GM15510 (cell line): ENCODE data around the gene AKAP12.

ENCODE experiments used
- POLR2A ChIP-seq: IDR thresholded peaks from 3 replicates; pipeline ENCODE4 v1.6.1; 2011; ENCODE audit warnings: borderline replicate concordance; ENCODE audit not compliant: insufficient read length; ENCODE audit errors: extremely low read depth

Gene AKAP12

DNA sequence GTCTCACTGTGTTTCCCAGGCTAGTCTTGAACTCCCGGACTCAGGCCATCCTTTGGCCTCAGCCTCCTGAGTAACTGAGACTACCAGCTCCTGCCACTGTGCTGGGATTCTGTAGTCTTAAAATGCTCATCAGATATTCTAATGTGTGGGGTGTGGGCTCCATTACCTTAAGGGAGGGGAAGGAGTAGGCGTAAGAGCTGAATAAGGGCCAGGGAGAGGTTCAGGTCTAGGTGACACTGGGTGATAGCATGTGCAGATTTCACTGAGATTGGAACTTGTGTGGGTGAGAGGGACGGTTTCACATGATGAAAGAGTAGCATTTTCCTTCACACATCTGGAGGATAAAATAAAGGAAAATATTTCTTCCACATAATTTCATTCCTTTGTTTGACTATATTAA is 8.5 kb downstream of the AKAP12 start:
- TF ChIP-seq POLR2A, result no peak

DNA sequence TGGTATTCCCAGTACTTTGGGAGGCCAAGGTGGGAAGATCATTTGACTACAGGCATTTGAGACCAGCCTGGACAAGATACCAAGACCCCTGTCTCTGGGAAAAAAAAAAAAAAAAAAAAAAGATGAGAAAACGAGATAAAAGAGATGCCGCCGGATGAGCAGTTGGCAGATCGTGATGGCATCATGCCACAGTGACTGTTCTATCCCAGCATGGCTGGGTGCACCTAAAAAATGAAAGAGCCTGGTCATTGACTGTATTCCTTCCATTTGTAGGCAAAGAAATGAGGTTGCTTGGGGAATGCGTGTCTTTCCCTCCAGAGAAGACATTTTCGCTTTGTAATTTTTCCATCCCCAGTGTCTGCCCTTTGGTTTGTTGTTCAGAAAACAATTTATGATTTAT is 12.9 kb downstream of the AKAP12 start:
- TF ChIP-seq POLR2A, result no peak

DNA sequence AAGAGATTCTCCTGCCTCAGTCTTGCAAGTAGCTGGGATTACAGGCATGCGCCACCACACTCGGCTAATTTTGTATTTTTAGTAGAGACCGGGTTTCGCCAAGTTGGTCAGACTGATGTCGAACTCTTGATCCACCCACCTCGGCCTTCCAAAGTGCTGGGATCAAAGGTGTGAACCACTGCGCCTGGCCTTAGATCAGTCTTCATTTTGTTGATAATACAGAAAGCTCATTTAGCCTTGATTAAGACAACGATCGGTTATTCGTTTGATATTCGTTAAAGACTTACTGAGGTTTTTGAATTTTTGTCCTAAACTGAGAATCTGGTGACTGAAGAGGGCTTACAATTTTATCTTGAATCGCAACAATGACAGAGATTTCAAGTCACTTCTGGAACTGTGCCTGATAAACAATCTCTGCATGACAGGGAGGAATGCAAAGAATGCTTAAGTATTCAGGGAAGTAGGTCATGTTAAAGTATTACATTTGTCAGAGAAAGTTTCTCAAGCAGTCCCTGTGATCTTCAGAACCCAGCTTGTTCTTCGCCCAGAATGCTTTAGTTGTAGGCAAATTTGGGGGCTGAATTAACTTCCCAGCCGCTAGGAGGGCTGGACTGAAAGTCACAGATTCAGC is 14.8 kb downstream of the AKAP12 start:
- TF ChIP-seq POLR2A, result no peak

DNA sequence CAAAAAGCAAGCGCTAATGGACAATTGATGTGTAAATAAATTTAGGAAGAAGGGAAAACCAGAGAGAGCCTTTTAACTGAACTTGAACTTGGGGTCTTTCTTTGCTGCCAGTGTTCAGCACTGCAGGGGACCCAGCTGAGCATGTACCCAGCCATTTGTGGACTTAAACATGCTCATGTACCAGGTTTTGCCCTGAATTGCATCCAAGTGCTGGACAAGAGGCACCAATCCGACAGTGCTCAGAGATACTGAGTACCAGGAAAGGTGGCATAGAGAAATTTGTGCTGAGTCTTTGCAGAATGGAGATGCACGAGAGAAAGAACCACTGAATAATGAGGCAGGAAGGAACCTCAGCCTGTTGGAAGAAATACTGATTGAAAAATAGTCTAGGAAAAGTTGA is 16.0 kb downstream of the AKAP12 start:
- no peak for TF ChIP-seq POLR2A

DNA sequence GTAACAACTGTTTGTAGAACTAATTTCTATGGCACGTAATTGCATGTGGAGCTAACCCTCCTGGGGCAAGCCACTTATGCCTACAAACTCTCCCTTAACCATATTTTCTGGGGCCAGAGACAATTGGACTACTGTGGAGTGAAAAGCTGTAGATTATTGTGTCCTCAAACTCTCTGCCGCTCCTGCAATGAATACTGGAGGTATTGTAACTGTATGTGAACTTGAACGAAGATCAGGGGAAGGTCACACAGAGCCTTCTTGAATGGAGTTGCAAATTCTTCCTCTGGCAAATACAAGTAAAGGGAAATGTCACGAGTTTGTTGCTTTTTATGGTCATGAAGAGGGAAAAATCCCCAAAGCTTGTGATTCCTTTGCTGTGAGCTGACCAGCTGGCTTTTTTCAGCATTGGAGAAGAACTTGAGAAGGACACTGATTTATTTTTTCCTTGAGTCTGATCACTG is 18.2 kb downstream of the AKAP12 start:
- no peak for TF ChIP-seq POLR2A

DNA sequence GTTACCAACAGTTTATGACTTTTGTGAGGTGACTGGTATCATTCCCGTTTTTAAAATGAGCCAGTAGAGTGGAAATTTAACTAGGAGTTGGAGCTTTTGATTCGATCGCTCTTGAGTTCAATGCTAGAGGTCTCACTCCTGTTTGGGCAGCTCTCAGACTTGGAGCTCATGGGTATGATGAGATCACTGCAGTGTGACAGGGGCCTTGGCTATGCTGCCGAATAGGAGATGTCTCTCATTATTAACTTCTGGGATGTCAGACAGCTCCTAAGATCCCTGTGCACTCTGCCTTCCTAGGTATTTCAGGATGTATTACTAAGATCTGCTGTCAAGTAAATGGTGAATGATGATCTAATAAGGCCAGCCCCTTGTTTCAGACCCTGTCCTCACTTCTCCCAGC is 20.4 kb downstream of the AKAP12 start:
- TF ChIP-seq POLR2A, result no peak

DNA sequence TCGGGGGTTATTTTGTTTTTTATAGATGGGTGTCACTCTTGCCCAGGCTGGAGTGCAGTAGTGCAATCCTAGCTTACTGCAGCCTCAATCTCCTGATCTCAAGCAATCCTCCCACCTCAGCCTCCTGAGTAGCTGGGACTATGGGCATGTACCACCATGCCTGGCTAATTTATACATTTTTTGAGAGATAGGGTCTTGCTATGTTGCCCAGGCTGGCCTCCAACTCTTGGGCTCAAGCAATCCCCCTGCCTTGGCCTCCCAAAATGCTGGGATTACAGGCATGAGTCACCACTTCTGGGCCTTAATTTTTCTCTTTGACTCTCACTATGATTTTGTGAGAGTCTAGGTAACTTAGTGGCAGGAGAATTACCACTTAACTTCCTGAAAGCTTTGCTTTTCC is 23.3 kb downstream of the AKAP12 start:
- no peak for TF ChIP-seq POLR2A

DNA sequence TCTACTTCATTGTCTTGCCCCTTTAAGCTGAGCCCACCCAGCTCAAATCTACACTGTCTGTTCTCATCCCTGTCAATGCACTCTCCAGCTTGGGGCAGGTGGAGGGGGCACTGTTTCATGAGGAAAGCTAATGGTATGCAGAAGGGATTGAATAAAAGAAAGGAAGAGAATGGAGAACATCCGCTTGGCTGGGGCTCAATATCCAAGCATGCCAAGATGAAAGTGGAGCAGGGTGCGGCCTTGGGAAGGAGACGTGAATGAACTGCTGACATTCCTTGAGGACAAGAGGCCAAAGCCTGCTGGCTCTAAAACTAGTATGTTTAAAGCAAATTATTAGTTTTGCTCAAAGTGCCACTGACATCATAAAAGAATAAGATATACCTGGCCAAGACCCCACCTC is 24.2 kb downstream of the AKAP12 start:
- no peak for TF ChIP-seq POLR2A

DNA sequence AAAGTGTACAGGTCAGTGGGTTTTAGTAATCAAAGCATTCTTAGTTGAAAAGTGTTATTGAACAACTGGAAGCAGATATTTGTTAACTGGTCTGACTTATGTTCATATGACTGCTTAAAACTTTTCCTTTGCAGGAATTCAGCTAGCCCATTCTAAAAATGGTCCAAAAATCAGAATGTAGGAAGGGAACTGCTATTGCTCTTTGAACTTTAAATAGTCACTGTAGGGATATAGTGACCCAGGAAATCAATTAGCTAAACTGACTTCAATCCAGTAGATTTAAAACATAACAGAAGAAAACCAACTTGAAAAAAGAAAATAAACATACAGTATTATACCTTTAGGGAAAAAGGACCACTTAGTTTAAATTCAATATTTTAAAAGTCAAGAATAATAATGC is 25.5 kb downstream of the AKAP12 start:
- no peak for TF ChIP-seq POLR2A

DNA sequence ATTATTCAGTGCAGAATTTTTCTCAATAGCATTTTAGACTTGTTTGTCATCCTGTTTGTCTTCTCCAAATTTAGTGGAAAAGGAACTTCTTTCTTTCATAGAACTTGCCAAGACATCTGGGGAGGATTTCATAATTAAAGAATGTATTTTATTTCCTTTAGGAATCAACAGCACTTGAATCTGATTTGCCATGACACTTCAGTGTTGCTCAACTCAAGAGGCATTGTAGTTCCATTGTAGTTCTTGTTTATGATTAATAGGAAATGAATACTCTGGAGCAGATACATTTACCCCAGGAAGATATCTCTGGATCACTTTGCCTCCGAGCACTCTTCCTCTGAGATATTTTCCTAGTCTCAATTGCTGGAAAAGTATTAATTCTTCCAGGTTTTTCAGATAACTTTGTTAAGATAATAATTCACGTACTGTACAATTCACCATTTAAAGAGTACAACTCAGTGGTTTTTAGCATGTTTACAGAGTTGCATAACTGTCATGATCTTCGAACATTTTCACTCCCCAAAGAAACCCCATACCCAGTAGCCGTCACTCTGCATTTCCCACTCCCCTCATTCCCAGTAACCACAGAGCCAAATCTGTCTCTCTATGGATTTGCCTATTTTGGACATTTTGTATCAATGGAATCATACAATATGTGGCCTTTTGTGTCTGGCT is 29.7 kb downstream of the AKAP12 start:
- TF ChIP-seq POLR2A, result no peak

DNA sequence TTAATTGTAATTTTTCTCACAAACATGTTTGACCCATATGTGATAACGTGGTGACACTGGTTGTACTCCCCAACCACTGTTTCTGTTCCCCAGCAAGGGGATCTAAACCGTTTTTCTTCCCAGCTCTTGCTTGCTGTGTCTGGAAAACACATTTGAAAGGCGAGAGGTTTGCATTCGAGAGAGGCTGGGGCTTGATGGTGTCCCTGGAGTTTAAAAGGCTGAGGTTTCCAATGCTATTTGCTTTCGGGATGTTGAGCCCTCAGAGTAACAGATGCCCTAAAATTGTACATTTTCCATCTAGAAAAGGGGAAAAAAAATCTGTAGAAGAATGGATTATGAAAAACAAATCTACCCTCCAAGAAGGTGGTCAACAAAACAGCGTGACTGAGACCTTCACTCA is 35.4 kb downstream of the AKAP12 start:
- TF ChIP-seq POLR2A, result no peak

DNA sequence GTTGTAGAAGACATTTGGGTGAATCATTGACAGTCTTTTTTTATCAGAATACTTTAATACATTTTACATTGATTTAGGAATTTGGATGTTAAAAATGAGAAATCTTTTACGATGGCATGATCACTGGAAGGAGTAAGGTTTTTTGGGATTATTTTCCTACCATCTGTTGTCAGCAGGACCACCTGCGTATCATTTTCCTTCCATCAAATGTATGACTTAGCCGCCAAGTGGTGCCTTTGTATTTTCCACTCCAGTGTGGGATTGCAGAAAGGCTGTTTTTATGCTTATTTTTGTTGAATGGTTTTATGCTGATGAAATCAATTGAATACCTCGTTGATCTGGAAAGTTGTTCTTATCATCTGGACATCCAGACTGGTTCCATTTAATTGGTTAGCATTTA is 35.8 kb downstream of the AKAP12 start:
- no peak for TF ChIP-seq POLR2A

DNA sequence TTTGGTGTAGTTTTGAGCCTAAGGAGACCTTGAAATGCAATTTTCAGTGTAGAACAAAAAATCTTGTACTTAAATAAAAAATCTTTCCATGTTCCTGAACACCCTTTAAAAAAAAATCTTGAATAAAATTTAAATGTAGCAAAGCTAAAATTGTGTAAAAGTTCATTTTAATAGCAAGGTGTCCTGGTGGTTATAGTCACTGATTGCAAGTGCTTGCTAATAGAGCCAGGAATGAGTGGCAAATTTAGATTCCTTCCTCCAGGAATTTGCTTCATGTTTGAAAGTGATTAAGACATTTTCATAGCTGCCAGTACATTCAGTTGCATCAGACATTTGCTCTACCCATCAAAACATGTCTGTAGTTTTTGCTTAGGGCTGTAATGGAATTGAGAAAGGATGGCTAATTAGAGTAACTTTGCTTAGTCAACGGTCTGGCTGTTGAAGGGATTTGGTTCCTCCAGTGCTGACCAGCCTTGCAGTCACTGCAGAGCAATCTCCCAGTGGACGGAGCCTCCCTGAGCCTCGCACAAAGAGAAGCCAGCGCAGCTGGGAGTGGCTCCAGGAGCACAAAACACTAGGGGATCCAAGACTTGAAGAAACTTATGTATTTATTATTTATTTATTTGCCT is 36.5 kb downstream of the AKAP12 start:
- TF ChIP-seq POLR2A, result no peak

DNA sequence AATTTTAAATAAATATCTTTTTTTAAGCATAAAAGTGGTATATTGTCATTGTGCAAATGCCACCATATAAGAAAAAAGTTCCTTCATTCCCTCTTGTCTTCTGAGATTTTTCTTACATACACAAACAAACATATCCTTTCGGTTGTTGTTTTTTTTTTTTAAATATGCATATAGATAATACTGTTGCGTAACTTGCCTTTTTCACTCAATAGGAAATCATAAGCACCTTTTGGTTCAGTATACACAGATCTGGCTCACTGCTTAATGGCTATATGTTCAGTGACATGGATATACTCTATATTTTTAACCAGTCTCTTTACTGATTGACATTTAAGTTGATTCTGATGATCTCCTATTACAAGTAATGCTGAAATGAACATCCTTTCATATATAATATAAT is 40.1 kb downstream of the AKAP12 start:
- TF ChIP-seq POLR2A, result no peak

DNA sequence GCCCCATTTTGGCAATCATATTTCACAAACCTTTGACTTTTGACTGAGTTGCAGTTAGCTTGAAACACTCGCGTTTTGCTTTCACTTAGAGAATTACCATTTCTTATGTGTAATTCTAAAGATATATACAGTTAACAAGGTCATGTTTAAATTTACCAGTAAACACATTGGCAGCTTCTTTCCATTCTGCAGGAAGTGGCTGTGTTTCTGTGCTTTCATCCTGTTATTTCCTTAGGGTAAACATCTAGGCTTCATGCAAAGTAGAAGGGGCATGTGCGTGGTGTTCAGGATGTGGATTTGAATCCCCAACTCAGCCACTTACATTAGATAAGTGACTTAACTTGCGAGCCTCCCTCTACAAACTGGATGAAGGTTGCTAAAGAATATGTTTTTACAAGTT is 41.1 kb downstream of the AKAP12 start:
- no peak for TF ChIP-seq POLR2A

DNA sequence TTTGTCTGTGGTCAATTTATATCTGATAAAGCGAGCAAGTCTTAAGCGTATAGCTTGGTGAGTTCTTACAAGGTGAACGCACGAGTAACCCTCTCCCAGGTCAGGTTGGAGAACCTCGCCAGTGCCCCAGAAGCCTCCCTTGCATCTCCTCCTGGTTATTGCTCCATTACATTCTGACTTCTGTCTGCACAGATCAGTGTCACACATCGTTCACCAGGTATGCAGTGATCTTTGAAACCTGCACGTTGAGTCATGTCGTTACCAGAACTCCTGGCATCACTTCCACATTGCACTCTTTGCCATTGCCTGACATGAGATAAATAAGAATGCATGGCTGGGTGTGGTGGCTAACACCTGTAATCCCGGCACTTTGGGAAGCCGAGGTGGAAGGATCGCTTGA is 44.2 kb downstream of the AKAP12 start:
- no peak for TF ChIP-seq POLR2A
